ENCODE results near the gene BCR.

The BCR gene

DNA sequence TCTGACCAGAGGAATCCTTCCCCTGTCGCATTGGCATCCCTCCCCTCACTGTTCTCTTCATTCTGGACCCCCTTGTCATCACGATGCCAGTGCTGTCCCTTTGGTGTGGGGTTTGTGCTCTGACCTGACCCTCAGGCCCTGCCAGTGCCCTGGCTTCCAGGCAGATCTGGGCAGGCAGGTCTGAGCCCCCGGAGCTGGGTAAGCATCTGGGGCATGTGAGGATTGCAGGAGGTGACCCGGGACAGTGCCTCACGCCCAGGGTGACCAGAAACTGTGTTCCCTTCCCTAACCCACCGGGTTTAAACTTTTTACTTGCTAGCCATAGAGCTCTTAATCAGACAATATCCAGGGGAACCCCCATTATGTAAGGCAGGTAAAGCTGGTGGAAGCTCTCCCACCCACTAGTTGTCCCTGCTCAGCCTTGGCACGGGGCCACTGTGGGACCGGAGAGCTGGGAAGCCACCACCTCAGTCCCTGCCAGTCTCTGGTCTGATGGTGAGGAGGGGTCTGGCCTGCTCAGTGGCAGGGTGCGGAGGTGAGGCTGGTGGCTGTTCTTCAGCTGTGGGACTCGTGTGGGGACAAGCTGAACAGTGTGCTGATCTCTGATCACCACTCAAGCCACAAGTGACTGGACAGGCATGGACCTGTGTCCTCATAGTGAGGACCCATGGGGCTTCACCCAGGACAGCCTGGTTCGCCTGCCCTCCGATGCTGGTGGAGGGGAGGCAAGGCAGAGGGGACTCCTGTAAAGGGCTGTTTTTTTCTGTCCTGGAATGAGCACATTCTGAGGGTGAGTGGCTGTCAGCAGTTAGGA, 38.0 kb downstream of the BCR start:
- DNase-seq (ENCODE audit: low spot score) = no peak
- in situ Hi-C loops (cut with MboI; ENCODE audit: low sequenced_read_pairs, unreplicated experiment) = no loop called here
- TF ChIP-seq, protein P1, sequence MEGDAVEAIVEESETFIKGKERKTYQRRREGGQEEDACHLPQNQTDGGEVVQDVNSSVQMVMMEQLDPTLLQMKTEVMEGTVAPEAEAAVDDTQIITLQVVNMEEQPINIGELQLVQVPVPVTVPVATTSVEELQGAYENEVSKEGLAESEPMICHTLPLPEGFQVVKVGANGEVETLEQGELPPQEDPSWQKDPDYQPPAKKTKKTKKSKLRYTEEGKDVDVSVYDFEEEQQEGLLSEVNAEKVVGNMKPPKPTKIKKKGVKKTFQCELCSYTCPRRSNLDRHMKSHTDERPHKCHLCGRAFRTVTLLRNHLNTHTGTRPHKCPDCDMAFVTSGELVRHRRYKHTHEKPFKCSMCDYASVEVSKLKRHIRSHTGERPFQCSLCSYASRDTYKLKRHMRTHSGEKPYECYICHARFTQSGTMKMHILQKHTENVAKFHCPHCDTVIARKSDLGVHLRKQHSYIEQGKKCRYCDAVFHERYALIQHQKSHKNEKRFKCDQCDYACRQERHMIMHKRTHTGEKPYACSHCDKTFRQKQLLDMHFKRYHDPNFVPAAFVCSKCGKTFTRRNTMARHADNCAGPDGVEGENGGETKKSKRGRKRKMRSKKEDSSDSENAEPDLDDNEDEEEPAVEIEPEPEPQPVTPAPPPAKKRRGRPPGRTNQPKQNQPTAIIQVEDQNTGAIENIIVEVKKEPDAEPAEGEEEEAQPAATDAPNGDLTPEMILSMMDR (IDR thresholded peaks at IDR 0.05; ENCODE audit: borderline replicate concordance, control extremely low read depth, extremely low read depth, insufficient read depth, missing control alignments) = no peak

GRCh38 chr22:23218867-23219251, 38.5 kb downstream of the BCR start:
- in situ Hi-C loops (cut with MboI; ENCODE audit: low sequenced_read_pairs, unreplicated experiment) = no loop called here
- DNase-seq (ENCODE audit: low spot score) = no peak
- TF ChIP-seq, protein P1 (IDR thresholded peaks at IDR 0.05; ENCODE audit: borderline replicate concordance, control extremely low read depth, extremely low read depth, insufficient read depth, missing control alignments) = no peak

GRCh38 chr22:23219317-23219716, 39.0 kb downstream of the BCR start:
- no peak for DNase-seq (ENCODE audit: low spot score)
- TF ChIP-seq, protein P1 (IDR thresholded peaks at IDR 0.05; ENCODE audit: borderline replicate concordance, control extremely low read depth, extremely low read depth, insufficient read depth, missing control alignments) = no peak
- in situ Hi-C loops (cut with MboI; ENCODE audit: low sequenced_read_pairs, unreplicated experiment) = no loop called here

GRCh38 chr22:23219822-23220484, 39.6 kb downstream of the BCR start:
- in situ Hi-C loops (cut with MboI; ENCODE audit: low sequenced_read_pairs, unreplicated experiment) = no loop called here
- peak; percentile 70 for DNase-seq (ENCODE audit: low spot score)

GRCh38 chr22:23220485-23221350, 40.4 kb downstream of the BCR start:
- in situ Hi-C loops (cut with MboI; ENCODE audit: low sequenced_read_pairs, unreplicated experiment) = no loop called here
- peak; percentile 76 for DNase-seq (ENCODE audit: low spot score)
- TF ChIP-seq, protein P1 (IDR thresholded peaks at IDR 0.05; ENCODE audit: borderline replicate concordance, control extremely low read depth, extremely low read depth, insufficient read depth, missing control alignments) = no peak

More at GRCh38 chr22:23219822-23220484, 39.6 kb downstream of the BCR start:
- TF ChIP-seq, protein P1 (IDR thresholded peaks at IDR 0.05; ENCODE audit: borderline replicate concordance, control extremely low read depth, extremely low read depth, insufficient read depth, missing control alignments) = no peak

- DNase-seq (ENCODE audit: low spot score) = no peak
- TF ChIP-seq, protein P1 (IDR thresholded peaks at IDR 0.05; ENCODE audit: borderline replicate concordance, control extremely low read depth, extremely low read depth, insufficient read depth, missing control alignments) = no peak
- in situ Hi-C loops (cut with MboI; ENCODE audit: low sequenced_read_pairs, unreplicated experiment) = no loop called here
These were observed 41.1 kb downstream of the BCR start for GRCh38 chr22:23221351-23221804.

All from GM13976 (cell line).